HG03108 (cell line): ENCODE measurements around the gene TBXAS1.

ENCODE experiments used
- ATAC-seq: cut with Tn5 transposase; IDR thresholded peaks from one replicate; pipeline ENCODE4 v1.9.1; 2021; ENCODE audit warnings: moderate library complexity; ENCODE audit not compliant: unreplicated experiment

TBXAS1 gene

GRCh38 chr7:139854124-139854511 lies 25.1 kb downstream of the TBXAS1 start:
- no peak for ATAC-seq

- ATAC-seq: peak; percentile 12
Measured at GRCh38 chr7:139854803-139855497, 25.9 kb downstream of the TBXAS1 start.

GRCh38 chr7:139855498-139856270 lies 26.6 kb downstream of the TBXAS1 start:
- peak; percentile 90 for ATAC-seq

- ATAC-seq: no peak
Measured at GRCh38 chr7:139857791-139858190, 28.7 kb downstream of the TBXAS1 start.

- ATAC-seq: peak; percentile 46
Measured at GRCh38 chr7:139860090-139860775, 31.2 kb downstream of the TBXAS1 start.

GRCh38 chr7:139861803-139862202 lies 32.7 kb downstream of the TBXAS1 start:
- no peak for ATAC-seq

- ATAC-seq: no peak
Measured at GRCh38 chr7:139866047-139866837, 37.2 kb downstream of the TBXAS1 start.

- ATAC-seq: no peak
Measured at GRCh38 chr7:139867847-139868246, 38.8 kb downstream of the TBXAS1 start.

GRCh38 chr7:139869886-139870285 lies 40.8 kb downstream of the TBXAS1 start:
- no peak for ATAC-seq

GRCh38 chr7:139870380-139870779 lies 41.3 kb downstream of the TBXAS1 start:
- ATAC-seq: no peak

- no peak for ATAC-seq
Measured at GRCh38 chr7:139871331-139871730, 42.3 kb downstream of the TBXAS1 start.

GRCh38 chr7:139871820-139872219 lies 42.8 kb downstream of the TBXAS1 start:
- no peak for ATAC-seq

GRCh38 chr7:139873593-139874301 lies 44.7 kb downstream of the TBXAS1 start:
- no peak for ATAC-seq

- no peak for ATAC-seq
Measured at GRCh38 chr7:139874302-139874629, 45.2 kb downstream of the TBXAS1 start.

GRCh38 chr7:139875821-139876241 lies 46.8 kb downstream of the TBXAS1 start:
- ATAC-seq: peak; percentile 89

- no peak for ATAC-seq
Measured at GRCh38 chr7:139876622-139877283, 47.7 kb downstream of the TBXAS1 start.

GRCh38 chr7:139883814-139884213 lies 54.8 kb downstream of the TBXAS1 start:
- no peak for ATAC-seq

GRCh38 chr7:139884441-139884840 lies 55.4 kb downstream of the TBXAS1 start:
- ATAC-seq: no peak

GRCh38 chr7:139885511-139885910 lies 56.4 kb downstream of the TBXAS1 start:
- no peak for ATAC-seq

- no peak for ATAC-seq
Measured at GRCh38 chr7:139886206-139886605, 57.1 kb downstream of the TBXAS1 start.
